ENCODE data around the gene C2orf68. TPM values are rescaled to one million over a fixed set of nuclear protein-coding genes. Genes with fewer than 3 reads are reported as not detected.

C2orf68 gene
- total and polyA plus RNA-seq, 2 of the 13 experiments (the other 11 are each of a cell fraction or from before 2014, with no cell fraction given), result 47.1 to 77.4 TPM

DNA sequence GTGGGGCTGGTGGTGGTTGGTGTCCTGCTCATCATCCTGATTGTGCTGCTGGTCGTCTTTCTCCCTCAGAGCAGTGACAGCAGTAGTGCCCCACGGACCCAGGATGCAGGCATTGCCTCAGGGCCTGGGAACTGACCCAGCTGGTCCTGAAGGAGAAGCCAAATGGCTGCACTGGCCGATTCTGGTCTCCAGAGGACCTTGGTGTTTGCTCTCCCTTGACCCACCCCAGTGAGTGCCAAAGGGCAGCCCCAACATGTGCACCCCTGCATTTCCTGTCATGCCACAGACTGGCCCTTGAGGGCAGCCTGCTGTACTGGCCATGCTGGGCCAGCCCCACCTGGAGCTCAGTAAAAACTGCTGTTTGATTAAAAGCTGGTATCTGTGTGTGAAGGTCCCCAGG is 18.8 kb downstream of the C2orf68 start (continued):
- TF ChIP-seq KIAA2018 (CRISPR knock-in tag; IDR thresholded peaks at IDR 0.05; ENCODE audit: borderline replicate concordance) (no peak), ZBTB25 (CRISPR knock-in tag; IDR thresholded peaks at IDR 0.05) (no peak), KDM4B (CRISPR knock-in tag; IDR thresholded peaks at IDR 0.05) (no peak), ZNF816 (CRISPR knock-in tag; IDR thresholded peaks at IDR 0.05; ENCODE audit: borderline replicate concordance) (no peak), ATM (IDR thresholded peaks at IDR 0.05; ENCODE audit: borderline replicate concordance) (no peak), ZNF639 (CRISPR knock-in tag; conservative IDR thresholded peaks at IDR 0.05) (no peak), ZFY (CRISPR knock-in tag; IDR thresholded peaks at IDR 0.05) (no peak), JUND (CRISPR knock-in tag; IDR thresholded peaks at IDR 0.05) (no peak)
- TF ChIP-seq, protein P1, sequence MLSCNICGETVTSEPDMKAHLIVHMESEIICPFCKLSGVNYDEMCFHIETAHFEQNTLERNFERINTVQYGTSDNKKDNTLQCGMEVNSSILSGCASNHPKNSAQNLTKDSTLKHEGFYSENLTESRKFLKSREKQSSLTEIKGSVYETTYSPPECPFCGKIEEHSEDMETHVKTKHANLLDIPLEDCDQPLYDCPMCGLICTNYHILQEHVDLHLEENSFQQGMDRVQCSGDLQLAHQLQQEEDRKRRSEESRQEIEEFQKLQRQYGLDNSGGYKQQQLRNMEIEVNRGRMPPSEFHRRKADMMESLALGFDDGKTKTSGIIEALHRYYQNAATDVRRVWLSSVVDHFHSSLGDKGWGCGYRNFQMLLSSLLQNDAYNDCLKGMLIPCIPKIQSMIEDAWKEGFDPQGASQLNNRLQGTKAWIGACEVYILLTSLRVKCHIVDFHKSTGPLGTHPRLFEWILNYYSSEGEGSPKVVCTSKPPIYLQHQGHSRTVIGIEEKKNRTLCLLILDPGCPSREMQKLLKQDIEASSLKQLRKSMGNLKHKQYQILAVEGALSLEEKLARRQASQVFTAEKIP (CRISPR knock-in tag; IDR thresholded peaks at IDR 0.05; ENCODE audit: borderline replicate concordance), result no peak
- TF ChIP-seq, protein P2, sequence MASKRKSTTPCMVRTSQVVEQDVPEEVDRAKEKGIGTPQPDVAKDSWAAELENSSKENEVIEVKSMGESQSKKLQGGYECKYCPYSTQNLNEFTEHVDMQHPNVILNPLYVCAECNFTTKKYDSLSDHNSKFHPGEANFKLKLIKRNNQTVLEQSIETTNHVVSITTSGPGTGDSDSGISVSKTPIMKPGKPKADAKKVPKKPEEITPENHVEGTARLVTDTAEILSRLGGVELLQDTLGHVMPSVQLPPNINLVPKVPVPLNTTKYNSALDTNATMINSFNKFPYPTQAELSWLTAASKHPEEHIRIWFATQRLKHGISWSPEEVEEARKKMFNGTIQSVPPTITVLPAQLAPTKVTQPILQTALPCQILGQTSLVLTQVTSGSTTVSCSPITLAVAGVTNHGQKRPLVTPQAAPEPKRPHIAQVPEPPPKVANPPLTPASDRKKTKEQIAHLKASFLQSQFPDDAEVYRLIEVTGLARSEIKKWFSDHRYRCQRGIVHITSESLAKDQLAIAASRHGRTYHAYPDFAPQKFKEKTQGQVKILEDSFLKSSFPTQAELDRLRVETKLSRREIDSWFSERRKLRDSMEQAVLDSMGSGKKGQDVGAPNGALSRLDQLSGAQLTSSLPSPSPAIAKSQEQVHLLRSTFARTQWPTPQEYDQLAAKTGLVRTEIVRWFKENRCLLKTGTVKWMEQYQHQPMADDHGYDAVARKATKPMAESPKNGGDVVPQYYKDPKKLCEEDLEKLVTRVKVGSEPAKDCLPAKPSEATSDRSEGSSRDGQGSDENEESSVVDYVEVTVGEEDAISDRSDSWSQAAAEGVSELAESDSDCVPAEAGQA (IDR thresholded peaks at IDR 0.05; ENCODE audit: low read depth), result no peak
- TF ChIP-seq, protein P2 (CRISPR knock-in tag; IDR thresholded peaks at IDR 0.05; ENCODE audit: borderline replicate concordance), result no peak
